ENCODE results near the gene MEI4.

Gene MEI4

GRCh38 chr6:77773157-77773822, 120.5 kb downstream of the MEI4 start:
- TF ChIP-seq CTCF (IDR thresholded peaks at IDR 0.05; ENCODE audit: insufficient read depth, low read depth, low read length, missing control alignments): no peak
- DNase-seq (ENCODE audit: low read depth): no peak
- H3K4me3 ChIP-seq (ENCODE audit: low read depth, low read length): no peak overlapping the region

GRCh38 chr6:77774457-77774856, 121.6 kb downstream of the MEI4 start:
- no peak for TF ChIP-seq CTCF (IDR thresholded peaks at IDR 0.05; ENCODE audit: insufficient read depth, low read depth, low read length, missing control alignments)
- DNase-seq (ENCODE audit: low read depth): no peak

GRCh38 chr6:77776441-77776840, 123.6 kb downstream of the MEI4 start:
- DNase-seq (ENCODE audit: low read depth): no peak
- no peak overlapping the region for H3K4me3 ChIP-seq (ENCODE audit: low read depth, low read length)
- TF ChIP-seq CTCF (IDR thresholded peaks at IDR 0.05; ENCODE audit: insufficient read depth, low read depth, low read length, missing control alignments): no peak

More at GRCh38 chr6:77774457-77774856, 121.6 kb downstream of the MEI4 start:
- H3K4me3 ChIP-seq (ENCODE audit: low read depth, low read length): no peak overlapping the region

- DNase-seq (ENCODE audit: low read depth): no peak
- H3K4me3 ChIP-seq (ENCODE audit: low read depth, low read length): no peak overlapping the region
- TF ChIP-seq CTCF (IDR thresholded peaks at IDR 0.05; ENCODE audit: insufficient read depth, low read depth, low read length, missing control alignments): no peak
These were observed 125.7 kb downstream of the MEI4 start for GRCh38 chr6:77778527-77778926.

- no peak overlapping the region for H3K4me3 ChIP-seq (ENCODE audit: low read depth, low read length)
- no peak for TF ChIP-seq CTCF (IDR thresholded peaks at IDR 0.05; ENCODE audit: insufficient read depth, low read depth, low read length, missing control alignments)
- DNase-seq (ENCODE audit: low read depth): no peak
These were observed 134.2 kb downstream of the MEI4 start for GRCh38 chr6:77786935-77787629.

GRCh38 chr6:77796824-77797809, 144.3 kb downstream of the MEI4 start:
- H3K4me3 ChIP-seq (ENCODE audit: low read depth, low read length): no peak overlapping the region
- DNase-seq (ENCODE audit: low read depth): no peak
- no peak for TF ChIP-seq CTCF (IDR thresholded peaks at IDR 0.05; ENCODE audit: insufficient read depth, low read depth, low read length, missing control alignments)

Data from GM12865 (cell line).